Glutamatergic neuron (in vitro differentiated cells): ENCODE results near the gene COL4A5. TPM values are rescaled to one million over a fixed set of nuclear protein-coding genes. Genes with fewer than 3 reads are reported as not detected.

Source experiments
- DNase-seq: peaks from one replicate; pipeline ENCODE4 v3.0.0; 2022
- H3K27ac Mint-ChIP-seq: one replicate; pipeline ENCODE4 v1.8.0; 2020; ENCODE audit warnings: mild to moderate bottlenecking, mixed read lengths, inconsistent platforms; ENCODE audit not compliant: unreplicated experiment
- H3K27me3 Mint-ChIP-seq: one replicate; pipeline ENCODE4 v1.8.0; 2020; ENCODE audit warnings: mild to moderate bottlenecking, moderate library complexity, mixed read lengths, inconsistent platforms; ENCODE audit not compliant: unreplicated experiment
- H3K36me3 Mint-ChIP-seq: one replicate; pipeline ENCODE4 v1.8.0; 2020; ENCODE audit warnings: mild to moderate bottlenecking, mixed read lengths, inconsistent platforms; ENCODE audit not compliant: unreplicated experiment
- H3K4me1 Mint-ChIP-seq: one replicate; pipeline ENCODE4 v1.8.0; 2020; ENCODE audit warnings: mild to moderate bottlenecking, low read depth, mixed read lengths, inconsistent platforms; ENCODE audit not compliant: unreplicated experiment
- H3K4me3 Mint-ChIP-seq: one replicate; pipeline ENCODE4 v1.8.0; 2020; ENCODE audit warnings: mild to moderate bottlenecking, mixed read lengths, inconsistent platforms; ENCODE audit not compliant: unreplicated experiment
- H3K9me3 Mint-ChIP-seq: one replicate; pipeline ENCODE4 v1.8.0; 2020; ENCODE audit warnings: mild to moderate bottlenecking, moderate library complexity, mixed read lengths, inconsistent platforms; ENCODE audit not compliant: unreplicated experiment
- CTCF ChIP-seq: fragments of 200-600 bp; sonication (generic); IDR thresholded peaks from one replicate; pipeline ENCODE4 v1.5.0; 2021; ENCODE audit not compliant: partially characterized antibody, unreplicated experiment
- total RNA-seq: library from RNA; stranded (reverse); fragmentation: NEBNext Ultra II Directional; extraction: Animal tissue kit (Norgen Biotek cat#: 25700); gene quantifications from one replicate; pipeline ENCODE4 v1.2.1, GENCODE V29; 2021; ENCODE audit not compliant: unreplicated experiment

Gene COL4A5
- total RNA-seq, 1 donor from 2014 or later: 3.2 TPM

- Mint-ChIP-seq H3K27me3 (no peaks in the 10 kb centered on the region), H3K36me3 (no peaks in the 10 kb centered on the region), H3K4me1 (no peaks in the 10 kb centered on the region), H3K4me3 (no peak overlapping the region), H3K9me3 (no peaks in the 10 kb centered on the region), H3K27ac (no peak overlapping the region)
- DNase-seq: no peak
- peak; percentile 25 for TF ChIP-seq CTCF
Observed at GRCh38 chrX:108699368-108699767, 259.7 kb downstream of the COL4A5 start.

GRCh38 chrX:108701633-108702032 is 262.0 kb downstream of the COL4A5 start:
- DNase-seq: no peak
- Mint-ChIP-seq H3K27me3 (no peaks in the 10 kb centered on the region), H3K9me3 (no peaks in the 10 kb centered on the region), H3K4me3 (no peak overlapping the region), H3K4me1 (no peaks in the 10 kb centered on the region), H3K27ac (no peak overlapping the region), H3K36me3 (no peaks in the 10 kb centered on the region)
- no peak for TF ChIP-seq CTCF

- no peaks in the 10 kb centered on the region for H3K36me3 Mint-ChIP-seq
- H3K27me3 Mint-ChIP-seq: no peaks in the 10 kb centered on the region
- no peak for TF ChIP-seq CTCF
- H3K9me3 Mint-ChIP-seq: no peaks in the 10 kb centered on the region
- no peak overlapping the region for H3K4me3 Mint-ChIP-seq
- H3K4me1 Mint-ChIP-seq: no peaks in the 10 kb centered on the region
- DNase-seq: no peak
- H3K27ac Mint-ChIP-seq: no peak overlapping the region
Observed at GRCh38 chrX:108702530-108702929, 262.9 kb downstream of the COL4A5 start.

GRCh38 chrX:108704839-108705238 is 265.2 kb downstream of the COL4A5 start:
- Mint-ChIP-seq H3K4me1 (no peaks in the 10 kb centered on the region), H3K9me3 (no peaks in the 10 kb centered on the region), H3K27me3 (no peaks in the 10 kb centered on the region), H3K36me3 (no peaks in the 10 kb centered on the region), H3K27ac (no peak overlapping the region), H3K4me3 (no peak overlapping the region)
- TF ChIP-seq CTCF: no peak
- no peak for DNase-seq

DNA sequence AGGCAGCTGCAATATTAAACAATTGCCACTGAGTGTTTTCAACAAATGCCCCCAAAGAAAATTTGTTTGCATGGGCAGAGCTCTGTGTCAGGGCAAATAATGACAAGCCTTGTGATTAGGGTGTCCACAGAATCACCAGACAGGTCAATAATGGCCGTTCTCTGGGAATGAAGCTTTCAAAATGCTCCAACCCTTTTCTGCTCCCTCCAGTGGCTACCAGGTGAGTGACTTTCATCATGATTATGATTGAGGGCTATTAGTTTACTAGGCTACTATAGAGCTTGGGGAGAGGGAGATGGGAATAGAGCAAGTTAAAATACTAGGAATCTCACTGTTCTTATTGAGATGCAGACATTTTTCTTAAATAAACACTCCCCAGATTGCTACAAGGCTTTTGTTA is 273.2 kb downstream of the COL4A5 start:
- H3K9me3 Mint-ChIP-seq: no peaks in the 10 kb centered on the region
- H3K27me3 Mint-ChIP-seq: no peaks in the 10 kb centered on the region
- H3K36me3 Mint-ChIP-seq: no peaks in the 10 kb centered on the region
- no peak for DNase-seq
- no peak overlapping the region for H3K27ac Mint-ChIP-seq
- no peak for TF ChIP-seq CTCF
- H3K4me3 Mint-ChIP-seq: no peak overlapping the region
- H3K4me1 Mint-ChIP-seq: no peaks in the 10 kb centered on the region
